IPS DF 4.7 (cell line): ENCODE data around the gene SIGLEC1.

ENCODE experiments used
- DNase-seq: peaks from one replicate; pipeline ENCODE4 v3.0.0-alpha.2; 2013; ENCODE audit warnings: low spot score; ENCODE audit errors: extremely low read depth

The SIGLEC1 gene

GRCh38 chr20:3701061-3701998, 11.1 kb downstream of the SIGLEC1 start:
- no peak for DNase-seq

DNA sequence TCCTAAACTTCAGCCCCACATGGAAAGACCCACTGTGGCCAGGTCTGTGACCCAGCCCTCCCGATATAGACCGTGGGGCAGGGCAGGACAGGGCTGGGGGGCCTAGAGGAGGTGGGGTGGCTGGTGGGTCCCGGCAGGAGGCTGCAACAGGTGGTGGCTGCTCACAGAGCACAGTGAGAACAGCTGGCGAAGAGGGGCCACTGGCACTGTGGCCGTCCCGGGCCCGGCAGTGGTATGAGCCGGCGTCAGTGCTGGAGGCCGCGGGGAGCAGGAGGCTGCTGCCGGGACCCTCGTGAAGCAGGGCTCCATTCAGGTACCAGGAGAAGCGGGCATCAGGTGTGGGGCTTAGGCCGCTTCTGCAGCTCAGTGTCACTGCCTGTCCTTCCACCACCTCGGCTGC, 13.4 kb downstream of the SIGLEC1 start:
- DNase-seq: no peak

DNA sequence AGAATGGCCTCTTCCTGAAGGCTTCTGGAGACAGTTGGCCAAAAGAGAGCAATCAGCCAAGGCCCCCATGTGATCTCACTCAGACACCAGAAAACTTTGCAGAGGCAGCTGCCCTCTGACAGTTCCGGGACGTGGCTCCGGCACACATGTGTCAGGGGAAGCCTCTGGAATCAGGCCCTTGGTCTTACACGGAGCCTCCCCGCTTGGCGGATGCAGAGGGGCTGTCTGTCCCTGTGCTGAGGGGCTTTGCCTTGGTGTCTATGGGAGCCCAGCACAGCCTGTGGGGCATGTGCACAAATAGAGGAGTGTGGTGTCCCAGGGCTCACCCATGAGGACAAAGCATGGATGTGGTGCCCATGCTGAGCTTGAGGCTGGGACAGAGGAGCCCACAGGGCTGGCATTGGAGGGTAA, 13.8 kb downstream of the SIGLEC1 start:
- DNase-seq: no peak

DNA sequence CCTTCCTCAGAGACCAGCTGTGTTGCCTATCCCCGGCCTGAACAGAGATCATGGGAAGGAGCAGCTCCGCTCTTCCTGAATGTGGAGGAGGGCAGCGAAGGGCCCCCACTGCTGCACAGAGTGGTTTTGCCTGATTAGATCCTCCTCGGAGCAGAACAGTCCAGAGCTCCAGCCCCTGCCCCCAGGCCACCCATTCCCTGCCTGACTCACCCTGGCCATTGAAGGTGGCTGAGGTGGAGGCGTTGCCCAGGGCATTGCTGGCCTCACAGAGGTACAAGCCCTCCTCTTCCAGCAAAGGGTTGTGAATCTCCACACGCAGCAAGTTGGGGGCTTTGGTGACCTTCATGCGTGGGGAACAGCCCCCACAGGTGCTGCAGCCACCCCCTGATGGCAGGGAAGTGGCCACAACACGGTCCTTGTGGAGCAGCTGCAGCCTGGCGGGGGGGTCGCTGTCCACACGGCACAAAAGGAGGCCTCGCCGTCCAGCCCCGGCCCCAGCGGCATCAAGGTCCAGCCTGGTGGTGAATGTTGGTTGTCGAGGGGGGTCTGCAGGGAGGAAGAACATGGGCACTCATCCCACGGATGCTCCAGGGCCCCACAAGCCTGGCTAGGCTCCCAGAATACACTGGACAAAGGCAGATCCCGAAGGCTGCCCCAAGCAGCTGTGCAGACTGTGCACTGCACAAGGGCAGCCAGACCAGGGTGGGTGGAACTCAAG, 14.7 kb downstream of the SIGLEC1 start:
- no peak for DNase-seq

- no peak for DNase-seq
Measured at GRCh38 chr20:3696745-3697587, 15.4 kb downstream of the SIGLEC1 start.

GRCh38 chr20:3696200-3696599, 16.2 kb downstream of the SIGLEC1 start:
- no peak for DNase-seq

GRCh38 chr20:3694864-3695263, 17.5 kb downstream of the SIGLEC1 start:
- no peak for DNase-seq

GRCh38 chr20:3693376-3693775, 19.0 kb downstream of the SIGLEC1 start:
- DNase-seq: no peak

- no peak for DNase-seq
Measured at GRCh38 chr20:3692706-3693294, 19.6 kb downstream of the SIGLEC1 start.

- DNase-seq: no peak
Measured at GRCh38 chr20:3691897-3692296, 20.5 kb downstream of the SIGLEC1 start.

DNA sequence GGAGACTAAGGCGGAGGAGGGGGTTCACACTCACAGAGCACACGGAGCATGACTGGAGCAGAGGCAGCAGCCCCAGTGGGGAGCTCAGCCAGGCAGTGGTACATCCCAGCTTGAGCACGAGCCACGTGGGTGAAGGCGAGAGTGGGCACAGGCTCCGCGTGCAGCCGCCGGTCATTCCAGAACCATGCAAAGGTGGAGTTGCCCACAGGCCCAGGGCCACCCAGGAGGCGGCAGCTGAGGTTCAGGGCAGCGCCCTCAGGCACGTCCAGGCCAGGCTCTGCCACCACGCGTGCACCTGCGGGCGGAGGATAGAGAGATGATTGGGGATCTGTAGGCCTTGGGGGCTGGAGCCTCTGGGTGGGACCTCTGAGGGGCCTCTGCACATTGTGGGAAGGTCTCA, 21.1 kb downstream of the SIGLEC1 start:
- no peak for DNase-seq

DNA sequence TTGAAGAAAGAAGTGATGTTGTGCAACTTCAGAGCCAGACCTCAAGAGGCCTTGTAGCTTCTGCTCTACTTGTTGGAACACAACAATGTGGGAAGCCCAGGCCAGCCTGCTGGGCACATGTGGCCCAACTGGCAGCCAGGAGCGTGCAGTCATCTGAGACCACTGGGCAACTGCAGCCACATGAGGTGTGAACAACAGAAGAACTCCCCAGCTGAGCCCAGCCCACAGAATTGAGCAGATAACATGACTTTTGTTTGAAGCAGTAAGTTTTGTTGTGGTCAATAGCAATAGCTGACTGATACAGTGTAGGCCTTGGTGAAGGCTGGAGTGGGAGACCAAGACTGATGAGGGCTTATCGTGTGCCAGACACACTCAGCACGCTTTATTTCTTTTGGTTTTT, 22.0 kb downstream of the SIGLEC1 start:
- DNase-seq: no peak

GRCh38 chr20:3689978-3690377, 22.4 kb downstream of the SIGLEC1 start:
- DNase-seq: no peak

DNA sequence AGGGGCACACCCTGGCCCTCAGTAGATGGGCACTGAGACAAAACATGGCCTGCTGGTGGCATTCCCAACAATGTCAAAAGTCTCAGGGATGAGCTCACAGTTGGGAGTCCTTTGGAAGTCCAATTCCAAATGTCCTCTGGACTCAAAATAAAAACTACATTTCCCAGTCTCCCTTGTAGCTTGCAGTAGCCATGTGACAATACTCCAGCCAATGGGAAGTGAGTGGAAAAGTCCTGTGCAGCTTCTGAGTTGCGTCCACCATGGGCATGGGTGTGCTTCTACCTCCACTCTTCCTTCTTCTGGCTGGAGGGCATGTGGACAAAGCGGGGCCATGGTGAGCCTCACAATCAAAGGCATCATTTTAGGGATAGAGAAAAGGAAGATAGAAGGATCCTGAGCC, 24.7 kb downstream of the SIGLEC1 start:
- DNase-seq: no peak

DNA sequence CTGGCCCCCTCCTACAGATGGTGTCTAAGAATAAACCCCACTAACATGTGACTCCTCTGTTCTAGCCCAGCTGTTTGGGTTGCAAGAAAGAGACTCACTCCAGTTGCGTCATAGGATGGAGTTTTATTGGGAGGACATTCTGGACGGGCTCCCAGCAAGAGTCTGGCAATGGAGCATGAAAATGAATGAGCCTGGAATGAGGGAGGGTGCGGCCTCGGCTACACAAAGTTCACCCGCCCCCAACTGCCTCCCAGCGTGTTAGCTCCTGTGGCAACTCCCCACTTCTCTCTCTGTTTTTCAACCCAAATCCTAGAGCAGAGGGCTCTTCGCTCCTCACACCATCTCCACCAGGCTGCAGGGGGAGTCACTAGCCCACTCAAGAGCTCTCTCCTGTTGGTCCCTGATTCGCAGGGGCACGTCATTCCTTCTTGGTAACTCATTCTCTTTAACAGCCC, 25.5 kb downstream of the SIGLEC1 start:
- DNase-seq: no peak

DNA sequence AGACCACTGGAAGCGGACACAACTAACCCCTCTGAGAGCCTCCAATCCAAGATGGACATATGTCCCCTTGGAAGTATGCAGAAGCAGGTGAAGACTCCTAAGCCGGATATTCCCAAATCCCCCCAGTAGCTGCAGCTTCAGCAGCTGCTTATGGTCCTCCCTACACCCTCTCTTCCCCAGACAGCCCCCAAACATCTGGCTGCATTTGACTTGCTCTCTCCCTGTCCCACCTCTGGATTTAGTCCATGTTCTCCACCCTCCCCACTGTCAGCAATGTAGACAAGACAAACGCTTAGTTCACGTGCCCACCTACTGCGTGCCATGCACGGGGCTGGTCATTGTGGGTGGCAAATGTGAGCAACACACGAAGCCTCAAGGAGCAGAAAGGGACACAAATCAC, 26.0 kb downstream of the SIGLEC1 start:
- no peak for DNase-seq

GRCh38 chr20:3685341-3685740, 27.1 kb downstream of the SIGLEC1 start:
- DNase-seq: no peak

DNA sequence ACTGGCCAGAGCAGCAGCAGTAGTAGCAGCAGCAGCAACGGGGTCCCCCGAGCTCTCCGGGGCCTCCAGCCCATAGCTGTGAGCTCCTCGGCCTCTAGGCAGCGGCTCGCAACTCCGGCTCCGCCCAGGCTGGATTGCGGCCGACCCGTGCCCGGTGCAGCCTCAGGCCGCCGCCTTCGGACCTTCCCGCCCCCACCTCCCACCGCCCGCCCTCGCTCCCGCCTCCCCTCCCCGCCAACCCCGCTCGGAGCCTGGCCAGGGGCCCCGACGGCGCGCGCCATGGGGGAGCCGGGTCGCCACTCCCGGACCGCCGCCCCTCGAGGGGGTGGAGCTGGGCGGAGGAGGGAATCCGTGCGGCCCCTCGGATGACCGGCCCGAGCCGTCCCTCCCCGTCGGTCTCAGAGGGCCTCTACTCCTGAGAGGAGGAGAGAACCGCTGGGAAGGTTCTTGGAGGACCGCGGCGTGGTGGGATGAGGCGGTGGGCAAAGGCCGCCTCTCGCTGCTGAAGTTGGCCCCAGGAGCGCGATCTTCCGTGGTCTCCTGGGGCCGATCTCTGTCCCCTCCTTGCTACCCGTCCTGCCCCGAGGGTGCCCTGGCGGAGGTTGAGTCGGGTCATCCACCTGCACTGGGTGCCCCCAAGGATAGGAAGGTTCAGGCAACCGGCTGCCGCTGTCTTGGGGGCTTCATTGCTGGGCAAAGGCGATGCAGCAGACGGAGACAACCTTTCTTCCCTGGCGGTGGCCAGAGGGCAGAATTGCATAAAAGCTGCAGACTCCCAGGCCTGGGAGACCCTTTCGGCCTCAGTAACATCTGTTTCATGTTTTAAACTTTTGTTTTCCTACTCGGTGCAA, 30.2 kb downstream of the SIGLEC1 start, which contains the start of gene ADAM33:
ADAM33 (minus strand) TSS at position 80 of the 851 bp plus-strand sequence; CDS start at position 74, 6 bp downstream.
- no peak for DNase-seq

GRCh38 chr20:3681352-3681930, 31.0 kb downstream of the SIGLEC1 start:
- no peak for DNase-seq
